DMS53 treated with DMSO at 0.1 percent for 48 hours (cell line): ENCODE measurements around the gene FAM3C.

Source experiments
- DNase-seq: peaks from one replicate; lab custom pipeline; 2025; ENCODE audit not compliant: unreplicated experiment; lab: John Stamatoyannopoulos, UW

The FAM3C gene

DNA sequence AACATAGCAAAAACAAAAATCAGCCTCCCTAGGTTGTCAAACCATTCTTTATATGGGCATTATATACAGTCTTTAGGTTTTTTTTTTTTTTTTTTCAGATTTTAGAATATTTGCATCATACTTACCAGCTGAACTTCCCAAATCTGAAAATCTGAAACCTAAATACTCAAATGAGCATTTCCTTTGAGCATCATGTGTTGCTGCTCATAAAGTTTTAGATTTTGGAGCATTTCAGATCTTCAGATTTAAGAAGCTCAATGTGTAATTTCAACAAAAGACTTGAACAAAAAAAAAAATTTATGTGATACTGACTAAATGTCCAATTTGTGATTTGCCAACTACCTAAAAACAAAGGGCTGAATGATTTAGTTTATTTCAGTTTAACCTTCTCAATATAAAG lies 13.6 kb downstream of the FAM3C start:
- no peak for DNase-seq

DNA sequence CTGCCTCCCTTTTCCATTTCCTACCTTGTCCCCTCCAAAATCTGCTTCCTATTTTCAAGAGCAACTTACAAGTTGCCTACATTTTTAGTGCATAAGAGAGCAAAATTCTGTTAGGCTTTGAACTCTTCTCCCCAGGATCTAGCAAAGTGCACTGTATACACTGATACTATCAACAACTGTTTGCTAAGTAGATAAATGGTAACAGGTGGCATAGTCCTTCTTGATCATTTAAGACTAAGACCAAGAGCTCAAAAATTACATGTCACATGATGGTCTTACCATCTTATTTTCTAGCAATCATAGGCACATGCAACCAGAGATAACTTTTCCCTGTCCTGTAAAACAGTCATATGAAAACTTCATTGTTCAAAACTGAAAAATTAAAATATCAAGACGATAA lies 16.2 kb downstream of the FAM3C start:
- DNase-seq: no peak

DNA sequence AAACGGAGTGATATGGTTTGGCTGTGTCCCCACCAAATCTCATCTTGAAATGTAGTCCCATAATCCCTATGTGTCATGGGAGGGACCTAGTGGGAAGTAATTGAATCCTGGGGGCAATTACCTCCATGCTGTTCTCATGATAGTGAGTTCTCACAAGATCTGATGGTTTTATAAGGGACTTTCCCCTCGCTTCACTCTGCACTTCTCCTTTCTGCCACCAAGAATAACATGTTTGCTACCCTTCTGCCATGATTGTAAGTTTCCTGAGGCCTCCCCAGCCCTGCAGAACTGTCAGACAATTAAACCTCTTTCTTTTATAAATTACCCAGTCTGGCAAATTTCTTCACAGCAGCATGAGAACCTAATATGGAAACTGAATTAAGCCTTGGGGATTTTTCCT lies 19.1 kb downstream of the FAM3C start:
- DNase-seq: no peak

DNA sequence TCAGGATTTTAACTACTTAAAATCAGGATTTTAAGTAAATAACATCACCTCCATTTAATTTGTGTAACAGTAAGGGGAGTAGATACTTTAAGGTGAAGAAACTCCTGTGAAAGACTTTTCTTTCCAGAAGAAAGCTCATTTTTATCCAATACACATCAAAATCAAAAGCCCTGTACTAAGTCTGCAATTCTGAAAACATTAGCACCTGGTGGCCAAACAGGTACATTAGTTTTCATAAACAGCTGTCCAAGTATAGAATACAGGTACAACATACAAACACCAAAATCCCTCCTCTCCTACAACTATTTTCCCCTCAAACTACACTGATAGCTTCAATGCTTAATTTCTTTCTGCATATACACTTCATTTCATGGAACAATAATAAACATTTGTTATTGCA lies 22.9 kb downstream of the FAM3C start:
- DNase-seq: no peak

DNA sequence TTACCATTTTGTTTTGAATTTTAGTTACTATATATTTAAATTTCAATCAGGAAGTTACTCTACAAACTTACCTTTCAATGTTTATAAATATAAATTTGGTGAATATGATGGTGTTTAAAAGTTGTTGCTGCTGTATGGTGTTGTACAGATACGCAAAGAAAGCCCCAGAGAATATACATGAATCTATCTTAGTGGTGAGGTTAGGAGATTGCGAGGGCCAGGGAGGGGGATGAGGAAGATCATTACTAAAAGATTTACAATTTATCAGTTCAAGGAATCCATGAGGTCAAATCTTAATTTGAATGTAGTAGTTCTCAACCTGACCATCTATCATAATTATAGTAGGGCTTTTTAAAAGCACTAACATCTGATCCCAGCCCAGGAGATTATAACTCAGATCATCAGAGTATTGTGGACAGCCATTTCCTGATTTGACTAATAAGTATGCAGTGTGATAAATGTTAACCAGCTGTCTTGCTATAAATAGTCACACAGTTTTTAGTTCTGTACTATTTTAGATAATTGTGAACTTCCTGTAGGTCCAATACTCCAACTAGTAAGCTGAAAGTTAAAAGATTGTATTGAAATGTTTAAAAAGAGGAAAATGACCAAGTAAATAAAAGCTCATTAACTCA lies 23.6 kb downstream of the FAM3C start:
- no peak for DNase-seq

DNA sequence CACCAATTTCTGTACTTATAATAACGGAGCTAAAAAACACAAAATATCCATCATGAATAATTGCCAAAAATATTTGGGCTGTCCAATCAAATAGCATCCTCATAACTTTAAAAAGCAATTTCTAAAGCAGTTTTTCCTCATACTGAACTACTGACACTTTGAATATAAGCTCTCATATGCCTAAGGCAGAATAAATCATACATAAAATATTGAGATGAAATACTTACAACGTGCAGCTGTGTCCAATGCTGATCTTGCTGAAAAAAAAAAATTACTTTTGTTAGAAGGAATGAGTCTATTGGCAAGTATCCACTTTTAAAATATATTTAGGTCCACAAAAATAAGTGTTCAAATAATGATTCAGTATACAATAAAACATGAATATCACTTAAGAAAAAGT lies 24.2 kb downstream of the FAM3C start:
- no peak for DNase-seq

DNA sequence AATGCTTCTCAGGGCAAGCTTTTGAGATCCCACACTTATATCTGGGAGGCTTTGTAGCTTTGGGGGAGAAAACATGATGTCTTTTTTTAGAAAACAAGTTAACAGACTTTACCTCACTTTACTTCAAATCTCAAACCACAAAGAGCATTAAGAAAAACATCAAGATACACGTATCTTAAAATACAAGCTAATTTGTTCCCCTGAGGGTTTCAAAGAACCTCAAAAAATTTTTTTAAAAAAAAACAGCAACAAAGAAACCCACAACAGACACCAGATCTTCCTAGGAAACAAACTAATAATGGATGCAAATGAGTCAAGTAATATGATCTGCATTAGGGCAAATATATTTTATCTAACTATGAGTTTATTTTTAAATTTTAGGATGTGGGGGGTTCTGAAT lies 24.7 kb downstream of the FAM3C start:
- DNase-seq: no peak

DNA sequence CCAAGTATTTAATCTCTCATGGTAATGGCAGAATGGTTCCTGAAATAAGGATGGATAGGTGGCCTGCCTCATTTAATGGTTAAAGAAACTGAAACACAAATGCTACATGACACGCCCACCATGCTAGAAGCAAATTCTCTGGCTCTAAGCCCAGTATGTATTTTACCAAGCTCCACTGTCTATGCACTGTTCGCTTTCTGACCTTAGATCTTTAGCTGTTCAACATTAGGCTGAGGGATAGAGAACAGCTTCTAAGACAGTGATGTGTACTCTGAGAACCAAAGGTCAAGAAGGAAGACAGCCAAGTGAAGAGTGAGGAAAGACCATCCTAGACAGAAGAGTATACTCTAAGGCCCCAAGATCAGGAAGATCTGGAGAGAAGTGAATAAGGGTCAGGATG lies 26.6 kb downstream of the FAM3C start:
- no peak for DNase-seq

DNA sequence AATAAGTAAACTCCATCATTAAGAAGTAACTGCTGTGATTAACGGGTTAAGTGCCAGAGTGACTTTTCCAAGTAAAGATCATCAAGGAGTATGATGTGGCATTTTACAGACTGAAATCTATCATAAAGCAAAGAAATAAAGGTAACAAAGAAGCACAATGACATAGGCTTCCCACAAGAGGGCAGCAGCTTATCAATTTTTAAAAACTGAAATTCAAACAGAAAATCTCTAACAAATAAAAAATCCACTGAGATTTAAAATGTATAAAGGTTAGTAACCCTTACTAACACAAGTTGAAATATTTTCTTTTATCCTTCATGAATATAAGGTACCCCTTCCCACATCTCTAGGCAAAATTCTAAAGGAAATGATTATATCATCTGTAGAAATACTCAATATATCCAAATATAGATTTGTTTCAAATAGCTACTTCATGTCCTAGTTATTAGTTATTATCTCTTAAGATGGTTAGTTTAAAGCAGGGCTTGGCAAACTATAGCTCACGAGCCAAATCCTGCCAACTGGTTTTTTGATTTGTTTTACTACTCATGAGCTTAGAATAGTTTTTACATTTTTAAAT lies 29.2 kb downstream of the FAM3C start:
- DNase-seq: peak; percentile 67

DNA sequence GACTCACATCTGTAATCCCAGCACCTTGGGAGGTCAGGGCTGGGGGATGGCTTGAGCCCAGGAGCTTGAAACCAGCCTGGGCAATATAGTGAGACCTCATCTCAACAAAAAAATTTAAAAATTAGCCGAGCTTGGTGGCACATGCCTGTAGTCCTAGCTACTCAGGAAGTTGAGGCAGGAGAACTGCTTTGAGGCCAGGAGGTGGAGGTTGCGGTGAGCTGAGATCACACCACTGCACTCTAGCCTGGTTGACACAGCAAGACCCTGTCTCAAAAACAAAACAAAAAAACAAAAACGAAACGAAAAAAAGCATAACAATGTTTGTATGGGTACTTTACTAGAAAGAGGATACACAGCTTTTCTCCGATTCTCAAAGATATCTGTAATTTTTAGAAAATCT lies 35.5 kb downstream of the FAM3C start:
- DNase-seq: no peak

DNA sequence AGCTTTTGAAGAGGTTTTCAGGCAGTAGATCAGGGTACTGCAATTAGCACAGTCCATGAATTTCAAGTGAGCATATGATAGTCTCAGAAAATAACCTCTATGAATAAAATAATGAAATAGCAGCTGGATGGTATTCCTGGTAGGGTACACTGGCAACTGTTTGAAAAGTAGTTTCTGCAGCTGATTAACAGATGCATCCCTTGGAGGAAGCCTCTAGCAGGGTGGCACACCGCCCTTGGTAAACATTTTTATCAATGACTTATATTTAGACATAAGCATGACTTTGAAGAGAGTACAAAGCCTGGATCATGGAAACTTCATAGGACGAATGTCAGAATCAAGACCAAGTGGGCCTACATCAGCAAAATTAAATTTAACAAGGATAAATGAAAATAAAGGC lies 40.5 kb downstream of the FAM3C start:
- DNase-seq: no peak

DNA sequence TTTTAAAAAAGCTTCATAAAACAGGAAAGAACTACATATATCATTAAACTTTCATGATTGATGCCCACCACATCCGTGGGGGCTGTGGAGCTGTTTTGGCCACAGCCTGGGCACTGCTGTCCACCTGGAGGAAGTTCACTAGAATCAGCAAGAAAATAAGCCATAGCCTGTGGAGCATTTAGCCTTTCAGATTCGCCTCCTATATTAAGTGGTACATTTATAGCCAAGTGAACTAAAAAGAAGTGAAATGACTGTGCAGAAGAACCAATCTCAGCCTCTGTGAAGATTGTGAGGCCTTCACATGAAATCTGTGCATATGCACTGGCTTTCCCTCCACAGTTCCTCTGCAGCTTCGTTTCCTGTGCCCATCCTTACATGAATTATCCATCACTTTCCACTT lies 43.8 kb downstream of the FAM3C start:
- no peak for DNase-seq

DNA sequence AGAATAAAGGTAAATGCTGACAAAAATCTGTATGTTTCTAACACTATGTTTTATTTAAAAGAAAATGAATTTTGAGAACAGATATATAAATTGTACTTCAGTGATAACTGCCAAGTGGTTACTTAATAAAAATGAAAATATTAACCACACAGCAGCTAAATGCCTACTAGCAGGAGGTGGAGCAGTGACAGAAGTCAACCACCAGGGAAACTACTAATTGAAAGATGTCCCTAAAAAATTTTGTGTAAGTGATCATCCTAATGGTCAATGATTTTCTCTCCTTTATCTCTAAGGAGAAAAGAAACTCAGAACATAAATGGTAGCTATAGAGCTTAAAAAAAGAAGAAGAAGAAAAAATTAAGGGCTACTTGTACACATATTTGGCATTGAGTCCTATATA lies 44.4 kb downstream of the FAM3C start:
- DNase-seq: no peak

DNA sequence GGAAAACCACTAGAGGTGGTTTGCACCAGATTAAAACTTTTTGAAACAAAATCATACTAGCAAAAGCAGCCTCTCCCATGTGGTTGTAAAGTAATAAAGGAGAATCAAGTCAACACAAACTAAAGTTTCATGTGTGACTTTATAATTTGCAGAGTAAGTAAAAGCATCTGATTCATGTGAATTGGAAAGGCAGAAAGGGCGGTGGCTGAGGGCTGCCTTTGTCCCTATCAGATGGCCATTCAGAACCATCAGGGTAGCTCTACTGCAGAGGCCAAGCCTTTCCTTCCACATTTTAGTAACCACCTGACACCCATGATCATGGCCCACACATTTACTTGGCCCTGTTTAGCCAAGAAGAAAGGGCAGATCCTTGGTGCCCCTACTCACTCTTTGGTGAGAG lies 51.6 kb downstream of the FAM3C start:
- DNase-seq: no peak

DNA sequence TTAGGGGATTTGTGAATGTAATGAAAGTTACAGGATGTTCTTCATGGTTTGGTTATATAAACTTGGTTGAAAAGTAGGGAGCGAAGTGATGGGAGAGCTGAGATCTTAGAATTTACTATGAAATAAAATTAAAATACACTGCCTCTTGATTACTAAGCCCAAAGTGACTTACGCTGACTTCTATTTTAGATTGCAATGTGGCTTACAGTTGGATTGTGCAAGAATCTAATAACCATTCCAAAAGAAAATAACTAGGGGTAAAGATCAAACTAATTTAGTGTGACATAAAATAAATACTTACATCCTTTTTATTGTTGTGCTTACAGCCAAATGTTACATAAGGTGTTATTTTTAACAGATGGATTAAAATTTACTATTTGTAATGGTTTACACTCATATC lies 52.0 kb downstream of the FAM3C start:
- no peak for DNase-seq

DNA sequence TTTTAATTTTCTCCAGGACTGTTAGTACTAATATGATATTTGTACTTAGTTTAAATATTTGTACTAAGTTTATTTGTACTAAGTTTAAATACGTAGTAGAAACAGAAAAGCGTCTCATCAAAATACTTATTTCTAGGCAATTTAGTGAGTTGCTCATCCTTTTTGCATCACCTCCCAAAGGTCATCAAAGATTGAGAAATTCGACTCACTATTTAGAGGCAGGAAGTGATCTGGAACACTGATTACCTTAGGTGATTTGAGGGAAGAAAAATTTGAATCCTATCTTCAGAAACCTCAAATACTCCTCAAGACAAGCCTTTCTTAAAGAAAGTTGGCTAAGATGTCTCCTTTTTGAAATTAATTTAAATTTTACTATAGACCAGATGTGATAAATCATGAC lies 52.8 kb downstream of the FAM3C start:
- DNase-seq: no peak

DNA sequence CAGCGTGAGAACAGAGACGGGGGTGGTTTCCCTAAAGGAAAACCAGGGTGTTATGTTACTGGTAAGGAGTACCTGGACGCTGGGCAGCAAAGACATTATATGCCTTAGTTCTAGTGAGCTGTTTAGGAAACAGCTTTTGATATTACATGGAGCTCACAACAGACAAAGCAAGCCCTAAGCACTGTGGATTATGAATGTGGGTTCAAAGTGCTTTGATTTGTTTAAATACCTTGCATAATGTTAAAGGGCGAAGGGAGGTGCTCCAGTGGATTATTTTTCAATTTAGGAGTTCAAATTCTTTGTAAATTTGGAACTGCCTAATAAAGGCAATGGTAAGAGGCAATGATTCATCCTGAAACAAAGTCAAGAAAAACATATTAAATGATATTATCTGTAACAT lies 53.5 kb downstream of the FAM3C start:
- no peak for DNase-seq

DNA sequence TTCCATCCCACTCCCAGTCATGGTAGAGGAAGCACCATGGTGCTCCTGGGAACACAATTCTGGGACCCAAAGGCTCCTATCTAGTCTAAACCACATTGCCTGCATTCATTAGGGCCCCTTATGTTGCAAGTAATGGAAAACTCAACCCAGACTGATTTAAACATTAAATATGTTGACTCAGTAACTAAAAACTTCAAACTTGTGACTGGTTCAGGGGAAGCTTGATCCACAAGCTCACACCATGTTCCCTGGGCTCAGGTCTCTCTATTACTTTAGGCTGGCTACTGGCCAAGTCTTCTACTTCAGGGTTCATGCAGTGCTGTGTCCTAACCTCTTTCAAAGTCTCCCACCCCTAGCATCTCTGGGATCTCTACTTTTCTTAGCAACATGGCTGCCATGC lies 54.2 kb downstream of the FAM3C start:
- DNase-seq: no peak

DNA sequence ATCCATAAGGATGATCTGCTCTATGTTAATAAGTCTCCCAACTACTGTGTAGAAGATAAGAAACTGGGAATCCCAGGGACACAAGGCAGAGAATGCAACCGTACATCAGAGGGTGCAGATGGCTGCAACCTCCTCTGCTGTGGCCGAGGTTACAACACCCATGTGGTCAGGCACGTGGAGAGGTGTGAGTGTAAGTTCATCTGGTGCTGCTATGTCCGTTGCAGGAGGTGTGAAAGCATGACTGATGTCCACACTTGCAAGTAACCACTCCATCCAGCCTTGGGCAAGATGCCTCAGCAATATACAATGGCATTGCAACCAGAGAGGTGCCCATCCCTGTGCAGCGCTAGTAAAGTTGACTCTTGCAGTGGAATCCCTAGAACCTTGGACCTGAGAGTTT lies 57.0 kb downstream of the FAM3C start:
- DNase-seq: no peak

DNA sequence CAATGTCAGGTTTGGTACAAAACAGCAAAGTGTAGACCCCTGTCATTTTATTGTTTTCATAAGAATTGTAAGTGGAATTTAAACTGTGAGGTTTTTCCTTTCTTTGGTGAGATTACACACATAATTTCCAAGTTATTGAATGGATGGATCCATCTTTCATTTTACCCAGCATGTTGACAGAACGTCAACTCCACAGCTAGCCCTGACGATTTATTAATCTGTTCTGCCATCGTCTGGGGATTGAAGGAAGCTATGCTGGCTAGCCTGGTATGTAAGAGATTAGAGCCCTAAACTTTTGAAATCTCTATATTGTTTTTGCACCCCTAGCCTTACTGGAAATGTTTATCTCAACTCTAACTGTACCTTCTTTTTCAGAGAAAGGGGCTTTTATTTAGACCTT lies 58.7 kb downstream of the FAM3C start:
- no peak for DNase-seq

DNA sequence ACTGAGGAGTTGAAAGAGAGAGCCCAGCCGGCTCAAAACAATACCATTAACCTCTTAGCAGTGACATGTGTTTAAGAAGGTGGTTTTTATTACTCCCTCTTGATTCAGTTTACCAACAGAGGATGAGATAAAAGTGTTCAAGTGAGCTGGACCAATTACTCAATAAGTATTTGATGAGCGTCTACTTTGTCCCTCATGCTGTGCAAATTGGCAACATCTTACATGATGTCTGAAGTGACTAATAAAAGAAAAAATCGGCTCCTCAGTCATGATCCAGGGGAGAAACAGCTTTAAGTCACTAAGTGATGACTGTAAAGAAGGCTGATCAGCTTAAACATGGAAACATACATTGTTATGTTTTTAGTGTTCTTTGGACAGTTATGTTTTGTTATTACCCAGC lies 59.5 kb downstream of the FAM3C start:
- DNase-seq: no peak

DNA sequence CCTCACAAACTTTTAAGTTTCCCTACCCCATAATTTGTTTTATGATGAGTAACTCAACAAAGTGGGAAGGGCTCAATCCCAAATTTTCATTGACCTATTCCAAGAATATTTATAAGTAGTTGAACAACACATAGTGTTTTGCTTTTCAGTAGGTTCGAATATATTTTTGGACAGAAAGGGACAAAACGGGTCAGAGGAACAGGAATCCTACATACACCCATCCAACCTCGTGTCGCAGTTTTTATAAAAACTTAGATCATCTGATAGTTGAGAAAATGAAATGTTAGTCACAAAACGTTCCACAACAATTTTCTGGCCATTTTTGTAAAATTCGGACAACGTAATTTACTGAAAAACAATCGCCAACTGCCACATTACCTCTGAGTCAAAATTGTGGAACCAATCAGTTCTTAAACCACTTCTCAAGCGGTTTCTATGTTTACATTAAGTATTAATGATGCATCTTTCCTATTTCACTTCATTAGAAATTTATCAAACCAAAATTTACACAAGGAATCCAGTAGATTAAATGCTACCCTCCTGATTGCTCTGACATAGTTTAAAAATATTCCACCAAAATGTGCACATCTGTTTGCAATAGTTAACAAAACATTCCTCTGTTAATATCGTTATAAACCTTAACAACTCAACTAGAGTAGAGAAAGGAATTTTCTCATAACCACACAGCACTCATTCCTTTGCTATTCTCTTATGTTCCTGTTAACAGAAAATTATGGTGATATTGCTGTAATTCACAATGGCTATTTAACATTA lies 61.0 kb downstream of the FAM3C start:
- no peak for DNase-seq

DNA sequence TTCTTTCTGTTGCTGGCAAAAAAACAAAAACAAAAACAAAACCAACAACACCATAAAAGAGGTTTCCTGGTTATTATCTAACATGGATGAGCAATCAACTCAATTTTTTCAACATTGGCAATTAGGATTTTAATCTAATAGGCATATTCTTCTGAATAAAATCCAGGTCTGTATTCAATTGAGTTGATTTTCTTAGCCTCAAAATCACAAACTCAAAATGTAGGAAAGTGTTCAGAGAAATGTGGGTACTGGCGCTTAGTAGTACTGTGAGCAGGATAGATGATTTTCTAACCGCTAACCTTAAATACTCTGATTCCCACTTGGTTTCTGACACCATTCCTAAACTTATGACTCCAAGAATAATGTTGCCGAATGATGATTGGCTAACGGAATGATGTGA lies 61.7 kb downstream of the FAM3C start:
- DNase-seq: no peak
